GM10847 (cell line): ENCODE results near the gene IZUMO4.

ENCODE experiments used
- POLR2A ChIP-seq: IDR thresholded peaks from 2 replicates; pipeline ENCODE4 v1.6.1; 2011; ENCODE audit not compliant: insufficient read length; ENCODE audit errors: extremely low read depth

The IZUMO4 gene

GRCh38 chr19:2111425-2111824 is 14.7 kb downstream of the IZUMO4 start:
- TF ChIP-seq POLR2A, result no peak

- no peak for TF ChIP-seq POLR2A
Measured at GRCh38 chr19:2111886-2112285, 15.2 kb downstream of the IZUMO4 start.

GRCh38 chr19:2112516-2113320 is 16.0 kb downstream of the IZUMO4 start:
- no peak for TF ChIP-seq POLR2A

DNA sequence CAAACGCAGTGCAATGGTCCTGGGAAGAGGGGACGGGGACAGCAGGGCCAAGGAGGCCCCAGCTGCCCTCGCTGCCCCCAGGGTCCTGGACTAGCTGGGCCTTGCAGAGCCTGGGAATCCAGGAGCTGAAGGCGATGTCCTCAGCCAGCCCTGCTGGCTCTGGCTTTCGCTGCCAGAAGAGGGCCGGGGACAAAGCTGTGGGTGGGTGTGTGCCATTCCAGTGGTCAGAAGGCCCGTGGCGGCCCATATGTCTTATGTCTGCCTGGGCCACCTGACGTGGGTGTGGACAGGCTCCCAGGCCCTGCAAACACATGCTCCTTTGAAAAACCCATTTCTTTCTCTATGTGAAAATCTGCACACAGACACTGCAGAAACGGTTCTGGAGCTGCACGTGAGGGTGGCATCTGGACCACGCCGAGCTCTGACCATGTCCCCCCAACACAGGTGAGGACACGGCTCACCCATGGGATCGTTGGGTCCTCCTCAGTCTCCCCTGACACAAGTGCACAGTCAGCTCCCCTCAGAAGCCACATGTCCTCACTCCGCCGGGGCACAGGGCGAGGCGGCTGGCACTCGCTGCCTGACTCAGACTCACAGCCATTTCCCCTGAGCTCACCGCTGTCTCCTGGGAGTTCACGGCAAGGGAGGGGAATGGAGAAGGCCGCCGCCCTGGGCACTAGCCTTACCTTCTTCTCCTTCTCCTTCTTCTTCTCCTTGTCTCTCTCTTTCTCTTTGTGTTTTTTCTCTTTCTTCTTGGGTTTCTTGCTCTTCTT is 16.9 kb downstream of the IZUMO4 start:
- TF ChIP-seq POLR2A, result no peak

GRCh38 chr19:2114218-2114617 is 17.5 kb downstream of the IZUMO4 start:
- no peak for TF ChIP-seq POLR2A

GRCh38 chr19:2114821-2115220 is 18.1 kb downstream of the IZUMO4 start:
- TF ChIP-seq POLR2A, result no peak

- TF ChIP-seq POLR2A, result no peak
Measured at GRCh38 chr19:2115324-2115723, 18.6 kb downstream of the IZUMO4 start.

GRCh38 chr19:2115911-2116426 is 19.3 kb downstream of the IZUMO4 start:
- TF ChIP-seq POLR2A, result no peak

DNA sequence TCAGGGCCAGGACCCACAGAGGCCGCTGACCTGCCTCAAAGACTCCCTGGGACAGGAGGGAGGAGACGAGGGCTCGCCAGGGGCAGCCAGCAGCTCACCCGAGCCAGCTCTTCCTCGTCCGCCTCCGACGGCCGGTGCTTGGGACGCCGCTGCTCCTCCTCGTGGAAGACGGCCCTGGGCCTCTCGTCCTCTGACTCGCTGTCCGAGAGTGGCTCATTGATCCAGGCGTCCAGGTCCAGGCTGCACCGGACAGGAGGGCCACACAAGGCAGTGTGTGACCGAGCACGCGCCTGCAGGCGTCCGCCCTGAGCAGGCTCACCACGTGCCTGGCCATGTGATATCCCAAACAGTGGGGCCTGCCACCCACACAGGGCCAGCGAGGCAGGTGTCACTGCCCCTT is 19.8 kb downstream of the IZUMO4 start:
- no peak for TF ChIP-seq POLR2A

GRCh38 chr19:2117215-2117960 is 20.7 kb downstream of the IZUMO4 start:
- no peak for TF ChIP-seq POLR2A

- no peak for TF ChIP-seq POLR2A
Measured at GRCh38 chr19:2118438-2118837, 21.7 kb downstream of the IZUMO4 start.

DNA sequence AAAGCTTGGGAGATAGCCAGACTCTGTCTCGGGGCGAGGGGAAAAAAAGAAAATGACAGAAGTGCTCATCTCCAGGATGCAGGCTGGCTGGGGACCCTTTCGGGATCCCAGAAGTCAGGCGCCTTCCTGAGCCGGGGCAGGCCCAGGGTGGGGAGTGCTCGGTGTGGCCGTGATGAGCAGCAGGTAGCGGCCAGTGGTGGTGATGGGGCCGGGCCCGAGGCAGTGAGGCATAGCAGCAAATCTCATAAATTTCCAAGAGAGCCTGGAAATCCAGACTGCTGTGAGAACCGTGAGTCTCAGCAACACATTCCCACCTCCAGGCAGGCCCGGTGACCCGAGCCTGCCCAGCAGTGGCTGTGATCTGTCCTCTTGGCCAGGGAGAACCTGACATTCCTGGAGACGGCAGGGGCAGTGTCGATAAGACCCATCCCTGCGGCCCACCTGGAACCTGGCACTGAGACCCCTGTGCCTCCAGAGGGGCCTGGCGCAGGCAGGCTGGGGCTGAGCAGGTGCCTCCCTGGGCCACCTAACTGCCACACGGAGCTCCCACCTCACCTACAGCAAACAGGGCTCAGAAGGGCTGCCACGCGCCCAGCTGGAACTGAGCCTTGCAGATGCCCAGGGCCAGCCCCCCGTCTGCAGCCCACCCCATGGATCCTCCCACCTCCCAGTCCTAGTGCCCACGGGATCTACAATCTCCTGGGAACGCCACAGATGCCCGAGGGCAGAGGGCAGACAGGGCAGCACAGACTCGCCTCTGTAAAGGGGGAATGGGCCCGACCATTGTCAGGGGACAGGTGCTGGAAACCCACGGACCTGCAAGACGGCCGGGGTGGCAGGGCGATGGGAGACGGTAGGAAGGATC is 23.4 kb downstream of the IZUMO4 start:
- no peak for TF ChIP-seq POLR2A

GRCh38 chr19:2120821-2121220 is 24.1 kb downstream of the IZUMO4 start:
- no peak for TF ChIP-seq POLR2A

DNA sequence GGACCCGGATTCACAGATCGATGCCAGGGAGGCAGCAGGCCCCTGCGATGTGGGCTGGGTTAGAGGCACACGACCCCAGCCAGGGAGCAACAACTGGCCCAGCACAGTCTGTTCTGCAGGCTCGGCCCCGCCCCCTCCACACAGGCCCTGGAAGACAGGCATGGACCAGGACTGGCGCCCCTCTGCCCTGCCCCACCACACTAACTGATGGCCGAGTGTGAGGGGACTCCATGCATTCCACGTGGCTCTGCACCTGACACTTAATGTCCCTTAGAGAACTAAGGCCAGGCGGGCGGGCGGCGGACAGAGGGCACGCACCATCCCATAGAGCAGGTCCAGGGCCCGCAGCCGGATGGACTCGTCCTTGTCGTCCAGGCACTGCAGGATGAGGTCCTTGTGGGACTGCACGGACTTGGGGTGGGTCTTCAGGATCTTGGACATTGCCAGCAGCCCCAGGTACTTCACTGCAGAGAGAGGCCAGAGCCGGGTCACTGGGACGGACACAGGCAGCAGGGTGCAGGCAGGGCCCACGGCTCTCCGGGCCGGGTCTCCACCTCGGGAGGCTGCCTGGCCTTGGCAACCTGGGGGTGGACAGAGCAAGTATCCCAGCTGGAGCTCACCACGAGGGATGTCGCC is 24.8 kb downstream of the IZUMO4 start:
- no peak for TF ChIP-seq POLR2A
